Lower lobe of right lung (tissue), 2 donors: ENCODE results near the gene ATXN7L1. TPM values are rescaled to one million over a fixed set of nuclear protein-coding genes. Genes with fewer than 3 reads are reported as not detected.

ENCODE experiments used
- ATAC-seq, 2 donors: fragments of 200-7000 bp; cut with Tn5 transposase; one replicate each; pipeline ENCODE4 v1.9.1; 2020 to 2022; ENCODE audit warnings: mild to moderate bottlenecking in 2 of 2, moderate library complexity in 2 of 2
- DNase-seq: peaks from one replicate; pipeline ENCODE4 v3.0.0-alpha.2; 2020
- H3K27ac ChIP-seq: fragments of 200-600 bp; one replicate; pipeline ENCODE4 v1.8.0; 2022
- H3K27me3 ChIP-seq: fragments of 200-600 bp; one replicate; pipeline ENCODE4 v1.8.0; 2022; ENCODE audit warnings: low read depth
- H3K36me3 ChIP-seq: fragments of 200-600 bp; one replicate; pipeline ENCODE4 v1.8.0; 2022; ENCODE audit warnings: mild to moderate bottlenecking
- H3K4me1 ChIP-seq: fragments of 200-600 bp; one replicate; pipeline ENCODE4 v1.8.0; 2022
- H3K4me3 ChIP-seq: fragments of 200-600 bp; one replicate; pipeline ENCODE4 v1.8.0; 2022; ENCODE audit warnings: mild to moderate bottlenecking
- H3K9me3 ChIP-seq: fragments of 200-600 bp; one replicate; pipeline ENCODE4 v1.8.0; 2022
- intact Hi-C: fragments of 100-400 bp; cut with DNase I; formaldehyde crosslinking; loops from one replicate; pipeline ENCODE4 v1.11.0; 2022
- total RNA-seq: library from RNA; stranded (reverse); fragmentation: NEBNext Ultra II Directional; extraction: Animal tissue kit (Norgen Biotek cat#: 25700); gene quantifications from one replicate; pipeline ENCODE4 v1.2.1, GENCODE V29; 2021
- TF ChIP-seq, protein P1 (sequence below): fragments of 200-600 bp; IDR thresholded peaks from one replicate; pipeline ENCODE4 v1.8.0; 2022; ENCODE audit warnings: antibody characterized with exemption, mild to moderate bottlenecking
- donor health status: DM: no; HTN: yes; CAD: no; lungs with severe emphysema.

The ATXN7L1 gene
- total RNA-seq, 1 donor from 2014 or later, result 17.7 TPM

DNA sequence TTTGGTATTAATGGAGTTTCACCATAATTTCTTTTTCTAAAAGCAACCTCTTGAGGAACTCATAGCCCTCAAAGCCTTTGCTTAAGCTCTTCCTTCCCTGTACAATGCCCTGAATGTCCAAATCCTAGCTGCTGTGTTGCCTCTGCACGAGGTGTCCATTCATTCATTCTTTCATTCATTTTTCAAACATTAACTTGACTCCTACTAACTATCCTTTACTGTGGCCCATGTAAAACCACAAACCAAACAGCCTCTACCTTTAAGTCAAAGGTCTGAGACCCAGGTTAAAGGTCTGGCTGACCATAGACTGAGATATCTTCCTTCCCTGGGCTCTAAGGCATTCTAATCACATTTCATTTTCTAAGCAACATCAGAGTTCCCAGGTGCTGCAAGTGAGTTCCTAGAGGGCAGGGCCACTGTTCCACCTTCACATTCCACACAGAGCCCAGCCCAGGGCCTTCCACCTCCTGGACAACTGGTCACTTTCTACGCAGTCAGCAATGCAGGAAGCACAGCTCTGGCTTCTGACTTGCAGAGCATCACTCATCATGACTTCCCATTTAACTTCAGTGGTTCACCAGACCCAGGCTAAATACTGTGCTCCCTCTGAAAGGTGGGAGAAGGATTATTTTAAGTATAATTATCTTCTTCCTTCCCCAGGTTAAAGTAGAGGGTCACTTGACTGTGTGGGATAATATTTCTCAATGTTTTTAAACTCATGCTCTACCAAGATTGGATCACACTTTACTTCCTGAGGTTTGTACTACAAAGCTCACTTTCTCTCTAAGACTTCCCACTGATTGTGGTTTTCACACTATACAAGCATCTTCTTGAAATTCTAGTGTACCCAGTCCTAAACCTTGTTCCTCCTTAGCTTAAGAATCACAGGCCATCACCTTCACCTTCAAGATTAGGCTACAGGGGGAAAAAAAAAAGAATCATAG, 19.1 kb downstream of the ATXN7L1 start:
- ATAC-seq (no peak), DNase-seq (no peak)
- Histone ChIP-seq H3K36me3 (no peaks in the 10 kb centered on the region), H3K4me1 (peaks cover 5% of the 10 kb centered on the region), H3K27ac (no peak overlapping the region), H3K4me3 (no peak overlapping the region), H3K9me3 (no peaks in the 10 kb centered on the region), H3K27me3 (no peaks in the 10 kb centered on the region)
- intact Hi-C loops, result no loop called here
- TF ChIP-seq, protein P1, sequence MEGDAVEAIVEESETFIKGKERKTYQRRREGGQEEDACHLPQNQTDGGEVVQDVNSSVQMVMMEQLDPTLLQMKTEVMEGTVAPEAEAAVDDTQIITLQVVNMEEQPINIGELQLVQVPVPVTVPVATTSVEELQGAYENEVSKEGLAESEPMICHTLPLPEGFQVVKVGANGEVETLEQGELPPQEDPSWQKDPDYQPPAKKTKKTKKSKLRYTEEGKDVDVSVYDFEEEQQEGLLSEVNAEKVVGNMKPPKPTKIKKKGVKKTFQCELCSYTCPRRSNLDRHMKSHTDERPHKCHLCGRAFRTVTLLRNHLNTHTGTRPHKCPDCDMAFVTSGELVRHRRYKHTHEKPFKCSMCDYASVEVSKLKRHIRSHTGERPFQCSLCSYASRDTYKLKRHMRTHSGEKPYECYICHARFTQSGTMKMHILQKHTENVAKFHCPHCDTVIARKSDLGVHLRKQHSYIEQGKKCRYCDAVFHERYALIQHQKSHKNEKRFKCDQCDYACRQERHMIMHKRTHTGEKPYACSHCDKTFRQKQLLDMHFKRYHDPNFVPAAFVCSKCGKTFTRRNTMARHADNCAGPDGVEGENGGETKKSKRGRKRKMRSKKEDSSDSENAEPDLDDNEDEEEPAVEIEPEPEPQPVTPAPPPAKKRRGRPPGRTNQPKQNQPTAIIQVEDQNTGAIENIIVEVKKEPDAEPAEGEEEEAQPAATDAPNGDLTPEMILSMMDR, result no peak

DNA sequence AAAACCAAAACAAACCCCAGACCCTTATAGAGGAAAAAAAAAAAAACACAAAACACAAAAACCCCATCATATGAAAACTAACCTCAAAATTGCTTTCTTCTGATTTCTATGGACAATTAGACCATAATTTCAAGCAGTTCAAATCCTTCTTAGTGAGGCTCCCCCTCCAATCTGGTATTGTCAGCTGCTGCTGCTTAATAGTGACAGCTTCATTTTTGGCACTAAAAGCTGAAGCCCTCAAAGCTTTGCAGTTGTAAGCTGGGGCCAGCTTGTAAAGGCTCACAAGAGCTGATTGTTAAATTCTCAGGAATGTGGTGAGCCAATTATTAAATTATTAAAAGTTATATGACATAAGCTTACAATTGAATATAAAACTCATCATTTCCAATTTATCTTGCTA, 21.9 kb downstream of the ATXN7L1 start:
- ATAC-seq, result no peak
- TF ChIP-seq, protein P1, result no peak
- intact Hi-C loops, result no loop called here

DNA sequence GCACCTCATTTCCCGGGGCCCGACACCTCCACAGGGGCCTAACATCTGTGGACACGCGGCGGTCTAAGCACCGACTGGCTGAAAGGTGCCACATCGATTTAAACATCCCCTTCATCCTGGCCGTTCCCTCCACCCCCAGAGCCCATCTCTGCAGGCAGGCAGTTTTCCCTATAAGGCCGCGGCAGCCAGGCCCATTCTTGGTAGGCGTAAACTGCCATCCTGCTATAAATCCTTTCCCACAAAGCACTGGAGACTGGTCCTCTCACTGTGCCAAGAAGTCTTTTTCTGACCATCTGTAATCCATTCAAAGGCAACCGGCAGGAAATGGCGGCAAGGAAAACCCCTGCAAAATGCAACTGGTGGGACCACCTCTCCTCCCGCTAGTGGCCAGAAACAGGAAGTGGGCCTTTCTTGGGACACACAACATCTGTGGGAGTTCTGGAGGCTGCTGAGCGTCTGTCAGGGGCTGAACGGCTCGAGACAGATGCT, 22.4 kb downstream of the ATXN7L1 start:
- H3K27me3 ChIP-seq, result no peaks in the 10 kb centered on the region
- no peaks in the 10 kb centered on the region for H3K9me3 ChIP-seq
- intact Hi-C loops, result no loop called here
- TF ChIP-seq, protein P1, result no peak
- peaks cover 15% of the 10 kb centered on the region for H3K4me1 ChIP-seq
- no peak for DNase-seq
- H3K27ac ChIP-seq, result no peak overlapping the region
- H3K36me3 ChIP-seq, result no peaks in the 10 kb centered on the region
- no peak for ATAC-seq
- H3K4me3 ChIP-seq, result no peak overlapping the region

More for the DNA sequence above, 21.9 kb downstream of the ATXN7L1 start:
- no peaks in the 10 kb centered on the region for H3K36me3 ChIP-seq
- DNase-seq, result no peak
- no peak overlapping the region for H3K4me3 ChIP-seq
- H3K27me3 ChIP-seq, result no peaks in the 10 kb centered on the region
- H3K4me1 ChIP-seq, result peaks cover 12% of the 10 kb centered on the region
- no peaks in the 10 kb centered on the region for H3K9me3 ChIP-seq
- no peak overlapping the region for H3K27ac ChIP-seq

DNA sequence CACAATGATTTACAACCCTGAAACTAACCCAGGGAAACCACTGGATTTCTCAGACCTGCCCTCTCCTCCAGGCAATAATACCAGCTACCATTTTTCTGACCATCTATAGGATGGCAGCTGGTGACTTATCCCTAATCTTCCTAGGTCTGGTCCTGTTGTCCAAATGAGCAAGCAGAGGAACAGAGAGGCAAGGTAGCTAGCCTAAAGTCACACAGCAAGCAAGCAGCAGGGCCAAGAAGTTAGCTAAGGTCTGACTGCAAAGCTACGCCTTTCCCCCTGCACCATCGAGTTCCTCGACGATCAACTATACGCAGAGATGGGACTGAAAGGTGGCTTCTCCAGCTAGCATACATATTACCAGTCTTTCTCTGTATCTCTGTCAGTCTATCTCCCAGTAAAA, 25.3 kb downstream of the ATXN7L1 start:
- intact Hi-C loops, result no loop called here
- peaks cover 10% of the 10 kb centered on the region for H3K4me1 ChIP-seq
- no peaks in the 10 kb centered on the region for H3K36me3 ChIP-seq
- no peaks in the 10 kb centered on the region for H3K27me3 ChIP-seq
- ATAC-seq, result no peak
- TF ChIP-seq, protein P1, result no peak
- H3K9me3 ChIP-seq, result no peaks in the 10 kb centered on the region
- no peak for DNase-seq
- H3K4me3 ChIP-seq, result no peak overlapping the region
- no peak overlapping the region for H3K27ac ChIP-seq

DNA sequence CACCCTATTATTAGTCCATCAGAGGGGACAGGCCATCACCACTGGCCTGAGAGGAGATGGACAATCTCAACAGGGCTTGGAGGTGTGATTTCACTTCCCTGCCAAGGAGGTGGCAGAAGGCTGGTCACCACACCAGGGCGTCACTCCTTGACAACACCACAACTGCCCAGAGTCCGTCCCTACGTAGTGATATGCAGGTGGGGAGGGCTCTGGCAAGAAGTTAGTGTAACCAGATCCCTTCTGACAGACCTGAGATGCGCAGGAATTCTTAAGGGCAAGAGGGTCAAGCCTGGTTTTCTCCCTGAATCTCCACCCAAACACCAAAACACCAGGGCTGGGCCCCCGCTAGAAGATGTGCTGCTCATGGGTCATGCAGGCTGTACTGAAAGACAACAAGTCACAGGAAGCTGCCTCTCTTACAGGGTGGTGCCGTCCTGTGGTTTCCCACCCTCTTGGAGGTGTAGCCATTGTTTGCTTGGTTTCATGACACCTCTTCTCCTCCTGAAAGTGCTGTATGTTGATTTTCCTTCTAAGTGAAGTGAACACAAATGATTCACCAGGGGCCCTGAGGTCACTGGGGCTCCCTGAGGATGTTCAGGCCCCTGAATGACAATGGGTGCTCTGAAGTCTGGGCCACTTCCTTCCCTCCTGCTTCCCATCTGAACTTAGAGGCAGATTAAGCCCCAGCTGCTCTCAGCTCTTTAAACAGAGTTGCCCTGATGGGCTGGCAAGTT, 27.1 kb downstream of the ATXN7L1 start:
- intact Hi-C loops, result no loop called here
- DNase-seq (no peak), ATAC-seq (peak; percentile 49 to 71)
- TF ChIP-seq, protein P1, result no peak
- Histone ChIP-seq H3K4me1 (peaks cover 10% of the 10 kb centered on the region), H3K36me3 (no peaks in the 10 kb centered on the region), H3K27ac (peak overlapping the region; percentile 32), H3K9me3 (no peaks in the 10 kb centered on the region), H3K27me3 (no peaks in the 10 kb centered on the region), H3K4me3 (no peak overlapping the region)
